GM12872 (cell line): Measurements from ENCODE around the gene PCDHA4.

Experiments used
- CTCF ChIP-seq: IDR thresholded peaks from 3 replicates; pipeline ENCODE4 v1.5.1; 2011; ENCODE audit warnings: low read depth, mild to moderate bottlenecking, low read length, moderate library complexity; ENCODE audit not compliant: insufficient read depth

The PCDHA4 gene

GRCh38 chr5:140821375-140822280, 14.8 kb downstream of the PCDHA4 start, which contains the start of gene PCDHA5:
Gene PCDHA5, plus strand, starts transcription at chr5:140821613.
- no peak for TF ChIP-seq CTCF

GRCh38 chr5:140822281-140822629, 15.4 kb downstream of the PCDHA4 start:
- TF ChIP-seq CTCF, result no peak

- no peak for TF ChIP-seq CTCF
Measured at GRCh38 chr5:140823475-140823874, 16.6 kb downstream of the PCDHA4 start.

GRCh38 chr5:140827704-140828361, 21.0 kb downstream of the PCDHA4 start, which contains the start of gene PCDHA6:
Gene PCDHA6, plus strand, starts transcription at chr5:140827960. Its CDS starts 132 bp downstream, at chr5:140828092.
- no peak for TF ChIP-seq CTCF

- TF ChIP-seq CTCF, result no peak
Measured at GRCh38 chr5:140828362-140828737, 21.5 kb downstream of the PCDHA4 start.

- no peak for TF ChIP-seq CTCF
Measured at GRCh38 chr5:140833993-140834392, 27.1 kb downstream of the PCDHA4 start, which contains the start of gene PCDHA7. Gene PCDHA7, plus strand, starts transcription at chr5:140834269. Its CDS starts 115 bp downstream, at chr5:140834384.
